Activated T-cell treated with anti-CD3 and anti-CD28 coated beads for 4 hours (primary cell): ENCODE measurements around the gene CD70.
"Not testable (repeated sequence)": the region's sequence is repeated elsewhere in the genome, so short reads cannot be mapped to it uniquely, and the experiment has no call there.

Experiments
- DNase-seq: peaks from one replicate; pipeline ENCODE4 v3.0.0-alpha.2; 2020

The CD70 gene

DNA sequence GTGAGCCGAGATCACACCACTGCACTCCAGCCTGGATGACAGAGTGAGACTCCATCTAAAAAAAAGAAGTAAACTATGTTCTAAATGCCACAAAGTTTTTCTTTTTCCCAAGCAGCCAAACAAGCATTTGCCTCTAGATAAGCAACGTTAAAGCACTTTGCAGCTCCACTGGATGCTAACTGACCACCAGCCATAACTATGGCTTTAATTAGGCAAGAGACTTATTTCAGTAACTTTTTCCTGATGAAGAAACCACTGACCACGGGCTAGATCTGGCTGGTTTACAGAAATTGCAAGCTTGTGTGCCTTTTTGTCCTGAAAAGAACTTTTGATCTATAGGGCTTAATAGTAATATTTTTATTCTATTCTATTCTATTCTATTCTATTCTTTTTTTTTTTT is 22.1 kb downstream of the CD70 start:
- no peak for DNase-seq

GRCh38 chr19:6568010-6568526 is 22.9 kb downstream of the CD70 start:
- DNase-seq: no peak

DNA sequence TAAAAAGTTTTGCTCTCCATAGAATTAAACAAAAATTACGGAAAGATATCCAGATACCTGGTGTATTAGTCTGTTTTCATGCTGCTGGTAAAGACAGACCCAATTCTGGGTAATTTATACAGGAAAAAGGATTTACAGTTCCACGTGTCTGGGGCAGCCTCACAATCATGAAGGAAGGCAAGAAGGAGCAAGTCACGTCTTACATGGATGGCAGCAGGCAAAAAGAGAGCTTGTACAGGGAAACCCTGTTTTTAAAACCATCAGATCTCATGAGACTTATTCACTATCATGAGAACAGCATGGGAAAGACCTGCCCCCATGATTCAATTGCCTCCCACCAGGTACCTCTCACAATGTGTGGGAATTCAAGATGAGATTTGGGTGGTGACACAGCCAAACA is 24.2 kb downstream of the CD70 start:
- DNase-seq: not testable (repeated sequence)

- DNase-seq: no peak
Measured at GRCh38 chr19:6564393-6564792, 26.6 kb downstream of the CD70 start.

DNA sequence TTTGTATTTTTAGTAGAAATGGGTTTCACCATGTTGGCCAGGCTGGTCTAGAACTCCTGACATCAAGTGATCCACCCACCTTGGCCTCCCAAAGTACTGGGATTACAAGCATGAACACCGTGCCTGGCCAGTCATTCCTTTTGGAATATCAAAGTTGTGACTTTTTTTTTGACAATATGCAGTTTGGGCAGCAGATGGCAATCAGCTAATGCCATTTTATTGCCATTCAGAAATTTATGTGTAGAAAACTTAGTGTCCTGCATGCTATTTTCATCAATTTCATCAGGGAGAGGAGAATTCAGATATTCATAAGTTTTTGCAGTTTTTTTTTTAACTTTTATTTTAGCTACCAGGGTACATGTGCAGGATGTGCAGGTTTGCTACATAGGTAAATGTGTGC is 28.5 kb downstream of the CD70 start:
- DNase-seq: not testable (repeated sequence)

- DNase-seq: no peak
Measured at GRCh38 chr19:6556480-6557195, 34.3 kb downstream of the CD70 start.

DNA sequence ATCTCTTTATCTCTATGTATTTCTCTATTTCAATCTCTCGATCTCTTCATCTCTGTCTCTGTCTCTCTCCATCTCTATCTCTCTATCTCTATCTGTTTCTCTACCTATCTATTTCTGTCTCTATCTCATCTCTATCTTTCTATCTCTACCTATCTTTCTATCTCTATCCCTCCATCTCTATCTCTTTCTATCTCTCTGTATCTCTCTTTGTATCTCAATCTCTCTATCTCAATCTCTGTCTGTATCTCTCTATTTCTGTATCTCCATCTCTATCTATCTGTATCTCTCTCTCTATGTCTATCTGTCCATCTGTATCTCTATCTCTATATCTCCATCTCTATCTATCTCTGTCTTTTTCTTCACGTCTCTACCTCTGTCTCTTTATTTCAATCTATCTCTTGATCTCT is 34.9 kb downstream of the CD70 start:
- no peak for DNase-seq

GRCh38 chr19:6551607-6552450 is 39.1 kb downstream of the CD70 start:
- peak; percentile 34 for DNase-seq

- DNase-seq: no peak
Measured at GRCh38 chr19:6551091-6551490, 39.9 kb downstream of the CD70 start.

- DNase-seq: not testable (repeated sequence)
Measured at GRCh38 chr19:6550679-6551078, 40.3 kb downstream of the CD70 start.

DNA sequence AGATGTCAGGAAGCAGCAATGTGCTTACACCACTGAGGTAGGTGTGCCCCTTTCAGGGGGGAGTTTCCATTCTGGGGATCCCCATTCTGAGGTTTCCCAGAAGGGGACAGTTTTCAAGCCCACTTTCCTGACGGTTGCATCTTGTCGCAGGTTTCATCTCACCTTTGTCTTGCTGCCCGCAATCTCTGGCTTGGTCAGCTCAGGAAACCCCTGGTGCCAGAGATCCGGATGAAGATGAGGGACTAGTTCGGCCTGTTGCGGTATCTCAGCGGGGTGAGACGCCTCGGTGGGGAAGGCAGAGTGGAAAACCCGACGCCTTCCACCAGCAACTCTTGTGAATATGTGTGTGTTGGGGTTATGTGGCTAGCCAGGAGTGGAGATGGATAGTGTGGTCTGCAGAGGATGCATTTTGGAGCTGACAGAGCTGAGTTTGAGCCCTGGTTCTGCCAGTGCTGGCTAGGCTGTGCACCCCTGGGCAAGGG is 47.0 kb downstream of the CD70 start:
- DNase-seq: no peak

DNA sequence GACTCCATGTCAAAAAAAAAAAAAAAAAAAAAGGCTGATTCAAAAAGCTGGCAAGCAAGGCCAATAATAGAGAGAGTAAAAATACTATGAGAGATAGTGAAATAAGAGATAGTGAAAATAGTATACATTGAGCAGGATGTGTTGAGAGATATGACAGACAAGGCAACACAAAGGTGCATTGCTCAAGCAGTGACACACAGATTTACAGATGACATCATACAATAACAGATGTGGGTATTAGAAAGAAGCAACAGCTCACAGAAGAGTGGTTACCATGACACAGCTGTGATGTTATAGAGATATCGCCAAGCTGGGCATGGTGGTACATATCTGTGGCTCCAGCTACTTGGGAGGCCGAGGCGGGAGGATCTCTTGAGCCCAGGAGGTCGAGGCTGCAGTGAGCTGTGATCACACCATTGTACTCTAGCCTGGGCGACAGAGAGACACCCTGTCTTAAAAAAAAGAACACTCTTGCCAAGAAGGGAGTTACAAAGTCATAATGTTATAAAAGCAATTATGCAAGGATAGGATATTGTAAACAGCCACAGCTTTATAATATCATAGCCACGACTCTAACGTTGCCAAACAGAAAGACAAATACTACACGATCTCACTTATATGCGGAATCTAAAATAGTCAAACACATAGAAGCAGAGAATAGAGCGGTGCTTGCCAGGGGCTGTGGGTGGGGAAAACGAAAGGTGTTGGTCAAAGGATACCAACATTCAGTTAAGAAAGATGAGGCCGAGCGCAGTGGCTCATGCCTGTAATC is 49.8 kb downstream of the CD70 start:
- DNase-seq: no peak

DNA sequence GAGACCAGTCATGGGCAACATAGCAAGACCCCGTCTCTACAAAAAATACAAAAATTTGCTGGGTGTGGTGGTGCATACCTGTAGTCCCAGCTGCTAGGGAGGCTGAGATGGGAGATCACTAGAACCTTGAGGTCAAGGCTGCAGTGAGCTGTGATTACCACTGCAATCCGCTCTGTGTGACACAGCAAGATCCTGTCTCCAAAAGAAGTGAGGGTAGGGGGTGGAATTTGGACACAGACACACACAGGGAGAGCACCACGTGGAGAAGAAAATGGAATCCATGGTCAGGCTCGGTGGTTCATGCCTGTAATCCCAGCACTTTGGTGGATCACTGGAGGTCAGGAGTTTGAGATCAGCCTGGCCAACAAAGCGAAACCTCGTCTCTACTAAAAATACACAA is 51.4 kb downstream of the CD70 start:
- DNase-seq: no peak
